ENCODE measurements around the gene NDUFS8. TPM values are rescaled to one million over a fixed set of nuclear protein-coding genes. Genes with fewer than 3 reads are reported as not detected.

NDUFS8 gene
- total RNA-seq, 1 donor from 2014 or later = 84.0 TPM

DNA sequence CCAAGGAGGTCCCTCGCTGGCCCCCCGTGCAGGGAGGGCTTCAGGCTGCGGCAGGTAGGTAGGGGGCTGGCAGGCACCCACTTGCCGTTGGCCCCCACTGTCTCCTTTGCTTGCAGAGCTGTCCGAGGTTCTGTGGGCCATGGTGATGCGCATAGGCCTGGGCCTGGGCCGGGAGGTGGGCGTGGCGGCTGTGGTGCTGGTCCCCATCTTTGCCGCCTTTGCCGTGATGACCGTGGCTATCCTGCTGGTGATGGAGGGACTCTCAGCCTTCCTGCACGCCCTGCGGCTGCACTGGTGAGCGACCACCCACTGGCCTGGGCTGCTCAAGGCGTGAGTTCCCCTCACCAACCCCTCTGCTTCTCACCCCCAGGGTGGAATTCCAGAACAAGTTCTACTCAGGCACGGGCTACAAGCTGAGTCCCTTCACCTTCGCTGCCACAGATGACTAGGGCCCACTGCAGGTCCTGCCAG lies 19.9 kb downstream of the NDUFS8 start:
- peaks cover 29% of the 10 kb centered on the region for H3K36me3 ChIP-seq (ENCODE audit: control insufficient read depth, insufficient read depth, low read length)
- TF ChIP-seq, protein P1, sequence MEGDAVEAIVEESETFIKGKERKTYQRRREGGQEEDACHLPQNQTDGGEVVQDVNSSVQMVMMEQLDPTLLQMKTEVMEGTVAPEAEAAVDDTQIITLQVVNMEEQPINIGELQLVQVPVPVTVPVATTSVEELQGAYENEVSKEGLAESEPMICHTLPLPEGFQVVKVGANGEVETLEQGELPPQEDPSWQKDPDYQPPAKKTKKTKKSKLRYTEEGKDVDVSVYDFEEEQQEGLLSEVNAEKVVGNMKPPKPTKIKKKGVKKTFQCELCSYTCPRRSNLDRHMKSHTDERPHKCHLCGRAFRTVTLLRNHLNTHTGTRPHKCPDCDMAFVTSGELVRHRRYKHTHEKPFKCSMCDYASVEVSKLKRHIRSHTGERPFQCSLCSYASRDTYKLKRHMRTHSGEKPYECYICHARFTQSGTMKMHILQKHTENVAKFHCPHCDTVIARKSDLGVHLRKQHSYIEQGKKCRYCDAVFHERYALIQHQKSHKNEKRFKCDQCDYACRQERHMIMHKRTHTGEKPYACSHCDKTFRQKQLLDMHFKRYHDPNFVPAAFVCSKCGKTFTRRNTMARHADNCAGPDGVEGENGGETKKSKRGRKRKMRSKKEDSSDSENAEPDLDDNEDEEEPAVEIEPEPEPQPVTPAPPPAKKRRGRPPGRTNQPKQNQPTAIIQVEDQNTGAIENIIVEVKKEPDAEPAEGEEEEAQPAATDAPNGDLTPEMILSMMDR (IDR thresholded peaks at IDR 0.05; ENCODE audit: insufficient read depth, low read length, severe bottlenecking) = no peak
- H3K4me3 ChIP-seq (ENCODE audit: low read depth, low read length) = no peak overlapping the region
- DNase-seq (ENCODE audit: low read depth) = no peak
- FAIRE-seq = no peak
- no peaks in the 10 kb centered on the region for H3K27me3 ChIP-seq (ENCODE audit: control insufficient read depth, insufficient read depth, low read length)

DNA sequence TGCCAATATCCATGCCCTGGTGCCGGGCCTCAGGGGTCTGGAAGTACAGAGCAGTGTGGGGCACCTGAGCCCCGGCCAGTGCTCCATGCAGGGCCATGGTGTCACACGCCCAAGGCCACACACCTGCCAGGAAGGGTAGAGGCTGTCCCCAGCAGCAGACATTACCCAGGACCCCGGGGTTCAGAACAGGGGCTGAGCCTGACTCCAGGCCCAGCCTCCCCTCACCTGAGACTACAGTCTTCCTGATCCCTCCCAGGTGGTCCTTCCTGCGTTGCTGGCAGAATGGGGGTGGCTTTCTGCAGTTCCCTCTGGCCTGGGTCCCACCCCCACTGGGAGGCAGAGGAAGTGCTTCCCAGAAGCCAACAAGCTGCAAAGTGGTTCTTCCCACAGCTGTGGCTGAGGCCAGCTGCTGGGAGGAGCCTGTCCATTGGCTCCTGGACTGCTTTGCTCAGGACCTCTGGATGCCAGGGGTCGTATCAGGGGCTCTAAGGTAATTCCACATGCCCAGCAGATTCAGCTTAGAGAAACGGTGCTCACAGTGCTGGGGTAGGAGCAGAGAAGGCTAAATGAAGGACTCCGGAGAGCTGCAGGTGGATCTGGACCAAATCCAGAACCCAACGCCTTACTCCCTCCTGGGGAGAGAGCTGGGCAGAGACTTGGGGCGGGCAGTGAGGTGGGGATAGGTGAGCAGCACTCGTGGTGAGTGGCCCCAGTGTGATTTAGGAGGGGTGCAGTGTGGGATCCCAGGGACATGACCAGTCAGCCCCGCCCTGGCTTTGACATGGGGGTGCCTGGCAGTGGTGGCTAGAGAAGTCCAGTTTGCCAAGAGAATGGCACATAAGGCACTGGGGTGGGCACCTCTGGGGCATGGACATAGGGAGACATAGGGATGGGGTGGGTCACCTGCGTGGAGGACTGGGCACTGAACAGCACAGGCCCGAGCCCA lies 21.0 kb downstream of the NDUFS8 start:
- DNase-seq (ENCODE audit: low read depth) (no peak), FAIRE-seq (peak; percentile 13)
- TF ChIP-seq, protein P1 (IDR thresholded peaks at IDR 0.05; ENCODE audit: insufficient read depth, low read length, severe bottlenecking) = no peak
- Histone ChIP-seq H3K36me3 (ENCODE audit: control insufficient read depth, insufficient read depth, low read length) (peaks cover 28% of the 10 kb centered on the region), H3K27me3 (ENCODE audit: control insufficient read depth, insufficient read depth, low read length) (no peaks in the 10 kb centered on the region), H3K4me3 (ENCODE audit: low read depth, low read length) (no peak overlapping the region)

DNA sequence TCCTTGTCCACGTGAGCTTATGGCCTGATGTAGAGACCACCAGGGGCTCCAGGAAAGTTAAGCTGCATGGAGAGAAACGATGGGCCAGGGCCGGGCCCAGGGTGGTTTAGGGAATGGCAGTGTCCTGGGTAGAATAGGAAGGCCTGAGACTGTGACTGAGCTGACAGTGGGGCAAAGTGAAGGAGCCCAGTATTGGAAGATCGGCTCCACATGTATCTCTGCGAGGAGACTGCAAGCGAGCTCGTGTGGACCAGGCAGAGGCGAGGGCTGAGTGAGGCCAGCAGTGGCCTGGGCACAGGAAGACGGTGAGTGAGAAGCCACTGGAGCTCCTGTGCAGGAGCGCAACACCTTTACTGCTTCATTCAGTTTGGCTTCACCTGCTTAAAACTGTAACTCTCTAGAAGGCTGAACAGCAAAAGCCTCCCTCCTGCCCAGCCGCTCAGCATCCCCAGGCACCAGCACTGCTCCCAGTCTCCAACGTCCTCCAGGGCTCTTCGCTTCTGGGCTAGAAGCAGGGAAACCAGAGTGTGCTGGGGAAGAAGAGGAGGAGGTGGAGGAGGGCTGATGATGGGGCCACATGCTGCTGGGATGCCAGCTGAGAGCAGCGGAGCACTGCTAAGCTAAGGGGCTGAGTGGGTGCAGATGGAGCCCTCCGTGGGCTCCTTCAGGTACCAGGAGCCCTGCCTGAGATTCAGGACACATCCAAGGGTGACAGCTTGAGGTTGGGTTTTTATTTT lies 21.8 kb downstream of the NDUFS8 start:
- DNase-seq (ENCODE audit: low read depth) (no peak), FAIRE-seq (no peak)
- no peak overlapping the region for H3K4me3 ChIP-seq (ENCODE audit: low read depth, low read length)
- TF ChIP-seq, protein P1 (IDR thresholded peaks at IDR 0.05; ENCODE audit: insufficient read depth, low read length, severe bottlenecking) = no peak
- H3K36me3 ChIP-seq (ENCODE audit: control insufficient read depth, insufficient read depth, low read length) = peaks cover 27% of the 10 kb centered on the region
- no peaks in the 10 kb centered on the region for H3K27me3 ChIP-seq (ENCODE audit: control insufficient read depth, insufficient read depth, low read length)

DNA sequence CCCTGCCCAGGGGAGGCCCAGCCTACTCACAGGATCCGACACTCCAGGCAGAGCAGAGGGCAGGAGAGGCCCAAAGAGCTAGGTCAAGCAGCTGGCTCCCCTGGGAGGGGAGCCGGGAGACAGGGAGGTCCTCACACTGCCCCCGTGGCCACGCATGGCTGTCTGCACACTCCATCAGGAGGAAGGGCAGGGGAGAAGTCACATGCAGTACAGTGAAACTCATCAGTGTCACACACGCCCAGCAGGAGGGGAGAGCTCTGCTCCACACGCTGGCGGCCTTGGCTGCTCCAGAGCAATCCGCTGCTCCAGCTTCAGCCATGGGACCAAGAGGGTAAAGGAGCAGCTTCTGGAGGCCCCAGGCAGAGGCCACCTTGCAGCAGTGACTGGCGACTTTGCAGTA lies 22.6 kb downstream of the NDUFS8 start:
- peaks cover 21% of the 10 kb centered on the region for H3K36me3 ChIP-seq (ENCODE audit: control insufficient read depth, insufficient read depth, low read length)
- no peak overlapping the region for H3K4me3 ChIP-seq (ENCODE audit: low read depth, low read length)
- TF ChIP-seq, protein P1 (IDR thresholded peaks at IDR 0.05; ENCODE audit: insufficient read depth, low read length, severe bottlenecking) = no peak
- H3K27me3 ChIP-seq (ENCODE audit: control insufficient read depth, insufficient read depth, low read length) = no peaks in the 10 kb centered on the region
- FAIRE-seq (no peak), DNase-seq (ENCODE audit: low read depth) (no peak)

DNA sequence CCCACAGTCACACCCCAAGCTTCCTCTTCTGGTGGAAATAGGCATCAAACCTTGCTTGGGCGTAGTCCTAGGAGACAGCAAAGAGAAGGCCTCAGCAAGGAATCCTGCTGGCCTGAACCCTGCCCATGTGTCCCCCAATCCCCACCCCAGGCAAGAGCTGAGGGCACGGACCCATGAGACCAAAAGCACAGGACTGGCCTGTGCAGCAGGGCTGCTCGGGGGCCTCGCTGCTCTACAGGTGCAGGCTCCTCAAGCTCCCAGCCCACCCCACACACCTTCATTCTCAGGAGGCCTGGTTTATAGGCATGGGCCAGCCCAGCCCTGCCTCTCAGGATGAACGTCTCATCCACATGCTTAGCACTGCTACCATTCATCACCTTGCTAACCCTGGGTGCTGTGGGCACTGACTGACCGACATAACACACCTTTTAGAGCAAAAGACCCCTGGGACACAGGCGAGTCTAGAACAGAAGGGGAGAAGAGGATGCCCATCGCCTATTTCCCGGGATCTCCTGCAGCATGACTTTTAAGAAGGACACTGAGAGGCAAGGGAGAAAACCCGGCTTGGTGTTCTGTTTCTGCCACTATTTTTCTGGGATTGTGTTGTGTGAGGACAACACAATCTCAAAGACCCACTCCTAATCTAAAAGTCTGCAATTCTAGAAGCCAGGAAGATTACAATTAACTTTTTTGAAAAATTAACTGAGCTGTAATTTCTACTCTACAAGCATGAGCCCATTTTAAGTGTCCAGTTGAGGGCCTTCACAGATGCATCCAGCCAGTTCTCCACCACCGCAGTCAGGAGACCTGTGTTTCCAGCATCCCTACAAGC lies 23.7 kb downstream of the NDUFS8 start:
- TF ChIP-seq, protein P1 (IDR thresholded peaks at IDR 0.05; ENCODE audit: insufficient read depth, low read length, severe bottlenecking) = no peak
- DNase-seq (ENCODE audit: low read depth) (no peak), FAIRE-seq (no peak)
- H3K36me3 ChIP-seq (ENCODE audit: control insufficient read depth, insufficient read depth, low read length) = peaks cover 15% of the 10 kb centered on the region
- no peaks in the 10 kb centered on the region for H3K27me3 ChIP-seq (ENCODE audit: control insufficient read depth, insufficient read depth, low read length)
- H3K4me3 ChIP-seq (ENCODE audit: low read depth, low read length) = no peak overlapping the region
